NCI-H82 treated with DMSO at 0.1 percent for 48 hours (cell line): Measurements from ENCODE around the gene USP47.

Source experiments
- DNase-seq: peaks from one replicate; lab custom pipeline; 2025; ENCODE audit not compliant: unreplicated experiment; lab: John Stamatoyannopoulos, UW

USP47 gene

GRCh38 chr11:11978792-11979487 is 137.2 kb downstream of the USP47 start:
- DNase-seq: no peak

- DNase-seq: no peak
Measured at GRCh38 chr11:11979488-11980117, 137.8 kb downstream of the USP47 start.

- DNase-seq: no peak
Measured at GRCh38 chr11:11980200-11980599, 138.4 kb downstream of the USP47 start.

GRCh38 chr11:11980841-11981308 is 139.1 kb downstream of the USP47 start:
- DNase-seq: no peak

- no peak for DNase-seq
Measured at GRCh38 chr11:11981364-11981763, 139.6 kb downstream of the USP47 start.

- no peak for DNase-seq
Measured at GRCh38 chr11:11981840-11982239, 140.1 kb downstream of the USP47 start.

GRCh38 chr11:11982461-11982860 is 140.7 kb downstream of the USP47 start:
- no peak for DNase-seq

GRCh38 chr11:11982975-11983374 is 141.2 kb downstream of the USP47 start:
- no peak for DNase-seq

- no peak for DNase-seq
Measured at GRCh38 chr11:11983427-11983826, 141.7 kb downstream of the USP47 start.

- no peak for DNase-seq
Measured at GRCh38 chr11:11984563-11984962, 142.8 kb downstream of the USP47 start.

GRCh38 chr11:11985016-11985715 is 143.4 kb downstream of the USP47 start:
- DNase-seq: no peak

- no peak for DNase-seq
Measured at GRCh38 chr11:11985954-11986949, 144.5 kb downstream of the USP47 start.

- no peak for DNase-seq
Measured at GRCh38 chr11:11987503-11988022, 145.8 kb downstream of the USP47 start.

GRCh38 chr11:11988099-11988651 is 146.4 kb downstream of the USP47 start:
- DNase-seq: no peak

GRCh38 chr11:11988681-11989261 is 147.0 kb downstream of the USP47 start:
- DNase-seq: no peak

- DNase-seq: no peak
Measured at GRCh38 chr11:11989774-11990744, 148.3 kb downstream of the USP47 start.

GRCh38 chr11:11992257-11993212 is 150.8 kb downstream of the USP47 start:
- no peak for DNase-seq

GRCh38 chr11:11993839-11994238 is 152.1 kb downstream of the USP47 start:
- DNase-seq: no peak
